DMS114 treated with DMSO at 0.1 percent for 48 hours (cell line): ENCODE measurements around the gene NID2.

Experiments
- DNase-seq: peaks from one replicate; lab custom pipeline; 2025; ENCODE audit not compliant: unreplicated experiment; lab: John Stamatoyannopoulos, UW

The NID2 gene

DNA sequence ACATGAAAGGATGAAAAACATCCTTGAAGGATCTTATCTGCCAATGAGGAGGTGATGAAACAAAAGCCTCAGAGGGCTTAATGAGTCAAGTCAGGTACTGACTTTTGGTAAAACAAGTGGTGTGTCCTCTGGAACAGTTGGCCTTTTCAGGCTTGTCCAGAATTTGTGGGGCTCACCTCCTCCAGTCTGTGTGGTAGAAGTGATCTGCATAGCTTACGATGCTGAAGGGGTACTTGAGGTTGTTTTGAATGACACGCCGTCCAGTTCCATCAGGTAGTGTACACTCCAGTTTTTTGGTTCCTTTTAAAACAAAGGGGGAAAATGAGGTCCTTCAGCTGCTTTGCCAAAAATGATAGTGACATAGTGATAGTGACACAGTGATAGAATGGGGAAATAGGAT is 62.5 kb downstream of the NID2 start:
- no peak for DNase-seq

DNA sequence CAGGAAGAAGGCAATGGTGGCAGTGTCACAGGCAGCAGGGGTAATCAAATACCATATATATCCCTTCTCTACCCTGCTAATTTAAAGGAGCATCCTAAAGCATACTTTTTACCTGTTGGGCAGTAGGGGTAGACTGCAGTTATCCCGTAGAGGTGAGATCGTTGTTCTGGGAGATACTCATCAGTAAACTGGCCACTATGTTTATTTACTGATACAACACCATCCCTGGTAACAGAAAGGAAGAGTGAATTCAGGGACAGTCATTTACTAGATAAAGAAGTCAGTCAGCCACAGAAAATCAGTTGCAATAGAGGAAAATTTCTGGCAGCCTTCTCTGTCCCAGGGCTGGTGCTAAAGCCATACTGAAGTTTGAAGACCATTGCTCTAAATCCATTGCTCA is 63.2 kb downstream of the NID2 start:
- no peak for DNase-seq

DNA sequence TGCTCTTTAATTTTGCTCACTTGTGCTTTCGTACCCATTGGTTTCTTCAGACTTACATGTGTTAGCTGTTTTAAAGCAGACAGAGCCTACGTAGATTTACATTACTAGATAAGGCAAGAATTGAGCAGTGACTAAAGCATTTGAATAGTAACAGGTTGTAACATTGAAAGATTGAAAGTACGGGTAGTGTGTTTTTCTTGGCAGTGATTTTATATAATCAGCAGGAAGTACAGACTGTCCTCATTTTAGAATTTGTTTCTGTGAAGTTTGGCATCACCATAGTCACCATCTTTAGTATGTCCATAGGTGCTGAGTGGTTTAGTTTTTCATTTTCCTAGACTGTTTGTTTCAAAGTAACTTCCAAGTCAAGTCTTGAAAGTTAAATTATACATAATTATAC is 65.5 kb downstream of the NID2 start:
- no peak for DNase-seq

- DNase-seq, result no peak
These were observed 66.3 kb downstream of the NID2 start for GRCh38 chr14:52002542-52002941.

DNA sequence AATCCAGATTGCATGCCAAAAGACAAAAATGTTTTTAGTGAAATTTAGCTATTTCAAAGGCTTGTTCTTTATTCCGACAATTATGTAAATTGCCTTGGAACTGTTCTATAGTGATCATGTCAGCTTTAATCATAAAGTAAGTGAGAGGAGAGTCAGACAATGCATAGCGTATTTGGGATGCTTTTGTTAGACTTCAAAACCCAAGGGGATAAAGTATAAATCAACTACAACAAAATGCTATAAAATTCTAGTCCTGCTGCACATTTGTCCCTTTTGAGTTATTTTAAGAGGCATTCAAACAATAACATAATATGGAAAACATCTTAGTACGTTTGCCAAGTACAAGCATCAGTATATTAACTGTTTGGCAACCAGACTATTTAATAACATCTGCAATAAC is 68.2 kb downstream of the NID2 start:
- DNase-seq, result no peak

GRCh38 chr14:52000019-52000582 is 68.8 kb downstream of the NID2 start:
- no peak for DNase-seq

DNA sequence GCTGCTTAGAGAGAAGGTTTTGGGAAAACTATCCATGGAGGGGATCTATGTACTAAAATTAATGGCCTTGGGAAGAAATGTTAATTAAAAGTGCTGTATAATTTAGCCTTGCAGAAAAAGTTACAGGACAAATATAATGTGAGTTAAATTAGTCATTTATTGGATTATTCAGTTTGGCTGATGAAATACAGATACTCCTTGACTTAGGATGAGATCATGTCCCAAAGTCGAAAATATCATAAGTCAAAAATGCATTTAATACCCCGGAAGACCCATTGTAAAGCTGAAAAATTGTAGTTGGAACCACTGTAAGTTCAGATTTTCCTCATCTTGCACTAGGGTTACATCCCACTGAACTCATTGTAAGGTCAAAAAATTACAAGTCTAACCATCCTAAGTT is 69.8 kb downstream of the NID2 start:
- DNase-seq, result no peak

GRCh38 chr14:51998348-51998747 is 70.5 kb downstream of the NID2 start:
- DNase-seq, result no peak

DNA sequence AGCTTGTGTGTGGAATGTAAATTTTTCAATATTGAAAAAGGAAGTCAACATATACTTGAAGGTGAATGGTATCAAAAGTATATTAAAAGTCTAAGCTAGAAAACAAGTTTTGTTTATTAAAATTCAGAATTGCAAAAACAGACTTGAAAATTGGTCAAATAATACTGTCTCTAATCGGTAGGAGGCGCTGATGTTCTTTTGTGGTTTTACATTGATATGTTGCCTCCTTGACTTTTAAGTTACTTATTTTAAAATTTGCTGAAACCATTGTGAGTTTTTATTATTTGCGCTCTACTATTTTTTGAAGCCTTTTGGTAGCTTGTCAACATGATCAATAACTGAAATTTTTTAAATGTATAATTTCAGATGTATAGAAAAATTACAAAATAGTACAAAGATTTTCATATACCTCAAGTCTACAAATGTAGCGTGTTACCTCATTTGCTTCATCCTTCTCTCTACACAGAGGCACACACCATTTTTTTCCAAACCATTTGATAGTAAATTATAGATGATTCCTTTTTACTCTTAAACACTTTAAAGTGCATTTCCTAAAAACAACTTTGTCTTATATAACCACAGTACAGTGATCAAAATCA is 72.6 kb downstream of the NID2 start:
- peak; percentile 7 for DNase-seq

GRCh38 chr14:51993285-51993920 is 75.5 kb downstream of the NID2 start:
- DNase-seq, result no peak

GRCh38 chr14:51990488-51990887 is 78.4 kb downstream of the NID2 start:
- DNase-seq, result no peak

GRCh38 chr14:51989293-51990234 is 79.3 kb downstream of the NID2 start, which contains the start of gene RTRAF:
TSS of gene RTRAF (plus strand) at chr14:51989546. CDS start at chr14:51989640, 94 bp downstream.
- DNase-seq, result peak; percentile 81

DNA sequence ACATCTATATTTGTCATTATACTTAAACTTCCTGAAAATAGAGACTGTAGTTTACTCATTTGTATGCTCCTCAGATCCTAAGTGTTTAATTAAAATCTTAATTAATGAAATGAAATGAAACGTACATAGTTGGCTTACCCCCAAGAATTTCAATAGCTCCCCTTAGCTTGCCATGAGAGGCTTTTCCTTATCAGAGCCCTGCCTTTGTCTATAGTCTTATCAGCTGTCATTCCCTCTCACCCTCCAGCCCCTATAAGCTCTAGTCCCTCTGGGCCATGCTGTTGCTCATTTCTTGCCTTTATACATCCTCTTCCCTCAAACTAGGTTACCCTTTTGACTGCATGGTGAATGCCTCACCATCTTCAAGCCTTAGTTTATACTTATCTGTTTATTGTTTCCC is 80.6 kb downstream of the NID2 start:
- no peak for DNase-seq

DNA sequence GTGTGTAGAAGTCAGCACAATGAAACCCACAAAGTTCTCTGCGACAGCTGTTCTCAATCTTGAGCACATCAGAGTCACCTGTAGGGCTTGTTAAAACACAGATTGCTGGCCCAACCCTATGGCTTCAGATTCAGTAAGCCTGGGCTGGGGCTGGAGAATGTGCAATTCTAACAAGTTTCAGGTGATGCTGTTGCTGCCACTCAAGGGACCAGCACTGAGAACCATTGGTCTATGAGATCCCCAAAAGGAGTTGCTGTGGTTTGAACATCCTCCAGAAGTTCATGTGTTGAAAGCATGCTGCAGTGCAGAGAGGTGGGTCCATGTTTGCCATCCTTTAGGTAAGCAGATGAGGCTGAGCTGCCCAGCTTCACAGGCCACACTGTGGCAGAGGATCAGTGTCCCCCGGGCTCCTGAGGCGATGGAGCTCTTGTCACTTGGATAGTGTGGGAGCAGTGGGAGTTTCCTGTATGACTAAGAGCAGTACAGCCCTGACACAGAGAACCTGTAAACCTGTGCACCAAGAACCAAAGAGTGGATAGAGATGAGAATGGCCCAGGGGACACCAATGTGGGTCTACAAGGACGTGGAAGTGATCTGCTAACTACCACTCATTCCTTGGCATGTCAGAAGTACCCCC is 87.5 kb downstream of the NID2 start:
- DNase-seq, result no peak

- peak; percentile 36 for DNase-seq
These were observed 89.7 kb downstream of the NID2 start for GRCh38 chr14:51979088-51979709.

DNA sequence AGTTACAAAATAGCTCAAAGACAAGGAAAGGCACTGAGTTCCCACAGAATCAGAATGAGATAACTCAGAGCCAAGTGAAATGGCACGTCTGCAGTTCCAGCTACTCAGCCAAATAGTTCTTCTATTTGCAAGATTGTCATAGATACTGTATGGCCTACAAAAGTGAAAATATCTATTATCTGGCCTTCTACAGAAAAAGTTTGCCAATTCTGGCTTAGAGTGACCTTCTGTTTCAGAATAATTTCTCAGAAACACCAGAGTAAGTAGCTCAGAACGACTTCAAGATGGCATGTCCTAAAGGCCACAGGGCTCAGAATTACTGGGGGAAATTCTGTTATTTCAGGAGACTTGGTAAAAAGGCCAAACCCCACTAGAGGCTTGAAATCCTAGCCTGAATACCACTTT is 90.2 kb downstream of the NID2 start:
- no peak for DNase-seq

- no peak for DNase-seq
These were observed 91.8 kb downstream of the NID2 start for GRCh38 chr14:51977075-51977474.

GRCh38 chr14:51972566-51972965 is 96.3 kb downstream of the NID2 start:
- DNase-seq, result no peak

DNA sequence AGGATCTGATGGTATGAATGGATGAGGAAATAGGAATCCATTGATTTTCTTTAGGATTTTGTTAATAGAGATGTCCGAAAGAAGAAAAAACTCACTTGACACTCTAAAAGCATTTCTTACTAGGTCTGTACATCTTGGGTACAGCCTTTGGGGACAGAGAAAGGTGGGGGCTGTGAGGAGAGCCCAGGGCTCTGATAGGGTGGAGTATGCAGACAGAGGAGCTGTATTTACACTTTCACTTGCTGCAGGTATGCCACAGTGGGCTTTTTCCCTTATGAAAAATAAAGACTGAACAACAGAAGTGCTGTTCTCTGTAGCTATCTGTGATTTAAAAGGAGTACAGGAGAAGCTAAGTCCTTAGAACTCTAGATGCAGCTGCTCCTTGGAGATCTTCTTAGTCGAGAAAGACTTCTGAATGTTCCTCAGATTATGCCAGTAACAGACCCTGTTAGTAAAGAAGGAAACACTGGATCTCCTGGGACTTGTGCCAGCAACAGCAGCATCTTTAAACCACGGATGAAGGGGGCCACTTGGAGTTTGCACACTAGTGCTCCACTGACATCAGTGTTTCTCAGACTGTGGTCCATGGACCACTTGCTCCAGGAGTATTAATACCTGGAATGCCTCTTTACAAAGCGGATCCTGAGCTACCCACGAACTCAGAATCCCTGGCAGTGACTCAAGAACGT is 98.9 kb downstream of the NID2 start:
- DNase-seq, result no peak

DNA sequence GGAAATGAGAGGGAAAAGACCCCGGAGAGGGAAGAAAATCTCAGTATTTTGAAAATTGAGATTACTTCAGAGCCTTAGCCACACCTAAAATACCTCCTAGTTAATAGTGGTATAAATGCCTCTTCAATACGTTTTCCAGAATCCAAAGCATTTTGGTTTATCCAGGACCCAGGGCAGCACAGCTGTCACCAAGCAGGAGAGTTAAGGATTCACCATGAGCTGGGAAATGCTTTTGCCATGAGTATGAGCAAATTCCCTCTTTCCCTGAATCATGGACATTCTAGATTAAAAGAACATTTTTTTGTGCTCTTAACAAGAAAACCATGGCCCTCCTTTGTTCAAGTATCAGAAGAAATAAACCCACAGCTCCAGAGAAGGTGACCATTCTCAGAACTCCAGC is 101.3 kb downstream of the NID2 start:
- DNase-seq, result no peak
